Cardiac fibroblast (primary cell): ENCODE measurements around the gene ATP2B2.

Source experiments
- DNase-seq, 2 donors: peaks; one replicate each; pipeline versions ENCODE4 v3.0.0 to v3.0.0-alpha.2; 2010; ENCODE audit warnings: low read depth in 2 of 2
- H3K4me3 ChIP-seq, 2 donors: replicated peaks in 1 of 2; 1 replicate in 1 of 2; 2 replicates in 1 of 2; pipeline ENCODE4 v1.5.1; 2011; ENCODE audit warnings: low read depth in 2 of 2, low read length in 2 of 2, mild to moderate bottlenecking in 2 of 2, moderate library complexity in 1 of 2
- CTCF ChIP-seq: IDR thresholded peaks from one replicate; pipeline ENCODE4 v1.5.1; 2011; ENCODE audit warnings: low read depth, mild to moderate bottlenecking, low read length, inconsistent platforms

ATP2B2 gene

DNA sequence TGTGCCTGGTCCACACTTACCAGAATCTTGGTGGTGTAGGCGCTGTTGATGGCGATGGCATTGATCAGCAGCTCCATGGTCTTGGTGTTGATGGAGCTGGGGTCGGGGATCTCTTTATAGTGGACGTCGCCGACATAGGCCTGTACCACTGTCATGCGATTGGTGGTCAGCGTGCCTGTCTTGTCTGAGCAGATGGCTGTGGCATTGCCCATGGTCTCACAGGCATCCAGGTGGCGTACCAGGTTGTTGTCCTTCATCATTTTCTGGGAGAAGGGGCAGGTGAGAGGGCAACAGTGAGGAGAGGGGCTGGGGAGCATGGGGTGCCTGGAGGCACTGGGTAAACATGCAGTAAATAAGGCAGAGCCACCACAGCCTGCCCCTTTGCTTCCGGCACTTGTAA lies 133.6 kb downstream of the ATP2B2 start:
- DNase-seq = no peak
- H3K4me3 ChIP-seq = no peak overlapping the region
- no peak for TF ChIP-seq CTCF

GRCh38 chr3:10371167-10371566 lies 134.2 kb downstream of the ATP2B2 start:
- peak; percentile 11 to 25 for DNase-seq
- no peak for TF ChIP-seq CTCF
- H3K4me3 ChIP-seq = no peak overlapping the region

DNA sequence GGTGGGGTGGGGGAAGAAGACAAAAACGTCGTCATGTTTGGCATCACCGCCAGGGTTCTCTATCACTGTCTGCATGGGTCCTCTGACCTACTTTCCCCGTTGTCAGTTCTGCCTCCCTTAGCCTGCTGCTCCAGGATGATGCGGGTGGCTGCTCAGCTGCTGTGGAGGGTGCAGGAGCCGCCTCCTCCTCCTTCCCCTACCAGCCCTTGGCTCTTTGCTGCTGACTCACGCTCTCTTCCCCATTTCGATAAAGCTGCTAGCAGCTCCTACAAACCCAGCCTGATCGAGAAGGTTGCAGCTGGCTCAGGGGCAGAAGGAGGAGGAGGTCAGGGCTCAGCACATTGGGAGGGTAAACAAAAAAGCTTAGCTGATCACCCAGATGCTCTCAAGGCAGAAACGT lies 135.0 kb downstream of the ATP2B2 start:
- H3K4me3 ChIP-seq = no peak overlapping the region
- no peak for TF ChIP-seq CTCF
- peak; percentile 55 to 62 for DNase-seq

GRCh38 chr3:10368512-10368911 lies 136.9 kb downstream of the ATP2B2 start:
- no peak for TF ChIP-seq CTCF
- H3K4me3 ChIP-seq = no peak overlapping the region
- no peak for DNase-seq

DNA sequence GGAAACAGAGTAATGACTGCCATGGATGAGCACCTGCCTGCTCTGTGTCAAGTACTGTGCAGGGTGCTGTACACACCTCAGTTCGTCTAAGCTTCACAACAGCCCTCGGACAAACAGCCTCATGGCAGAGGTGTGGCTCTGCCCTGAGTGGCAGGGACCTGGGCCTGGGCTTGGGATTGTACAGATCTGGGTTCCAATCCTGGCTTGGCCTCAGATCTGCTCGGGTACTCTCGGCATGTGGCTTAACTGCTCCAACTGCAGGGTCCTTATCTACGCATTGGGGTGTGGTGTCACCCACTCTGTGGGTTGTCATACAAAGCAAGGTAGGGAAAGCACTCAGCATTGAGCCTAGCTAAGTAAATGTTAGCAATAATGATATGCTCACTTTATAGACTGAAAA lies 137.9 kb downstream of the ATP2B2 start:
- no peak overlapping the region for H3K4me3 ChIP-seq
- DNase-seq = no peak
- no peak for TF ChIP-seq CTCF

- peak; percentile 95 to 97 for DNase-seq
- no peak overlapping the region for H3K4me3 ChIP-seq
Measured at GRCh38 chr3:10366651-10367101, 138.7 kb downstream of the ATP2B2 start.

More at GRCh38 chr3:10366651-10367101, 138.7 kb downstream of the ATP2B2 start:
- TF ChIP-seq CTCF = no peak
